ENCODE results near the gene CIB2.
A peak's percentile ranks its signal among the peaks of the same experiment; 100 is the strongest.

CIB2 gene

DNA sequence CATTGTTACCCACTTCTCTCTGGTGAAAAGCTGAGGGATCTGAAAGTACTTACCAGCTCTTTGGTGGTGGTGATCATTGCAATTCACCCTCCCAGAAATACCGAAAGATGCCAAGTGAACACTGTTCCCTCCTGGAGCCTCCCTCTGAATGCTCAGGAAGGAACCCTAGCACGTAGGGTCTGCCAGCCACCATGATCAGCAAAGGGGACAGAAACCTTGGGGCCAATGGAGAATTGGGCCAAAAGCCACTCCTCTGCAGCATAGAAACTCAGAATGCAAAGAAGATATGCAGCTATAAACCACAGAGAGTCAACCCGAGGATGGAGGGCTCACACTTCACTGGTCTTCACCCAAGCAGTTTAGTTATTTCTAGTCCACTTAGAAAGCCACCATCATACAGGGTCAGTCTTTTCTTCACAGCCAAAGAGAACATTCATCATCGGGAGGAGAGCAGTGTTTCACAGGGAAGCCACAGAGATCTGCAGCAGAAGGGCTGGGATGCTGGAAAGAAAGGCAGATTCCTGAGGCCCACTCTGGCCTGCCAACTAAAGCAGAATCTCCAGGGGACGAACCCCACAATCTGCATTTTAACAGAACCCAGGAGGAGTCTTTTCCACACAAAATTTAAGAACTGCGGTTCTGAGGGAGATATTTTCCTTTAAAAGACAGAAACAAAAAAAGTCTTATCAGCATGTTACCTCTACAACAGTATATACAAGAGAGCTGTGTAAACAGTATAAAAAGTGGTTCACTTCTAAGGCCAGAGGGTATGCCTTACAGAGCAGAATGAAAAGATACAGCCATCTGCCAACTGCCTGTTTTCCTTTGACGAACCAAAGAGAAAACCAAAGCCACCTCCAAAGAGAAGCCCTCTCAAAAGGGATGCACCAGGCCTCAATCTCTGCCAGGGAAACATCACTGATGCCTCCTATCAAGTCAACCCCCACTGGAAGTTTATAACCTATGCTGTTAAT, 65.0 kb downstream of the CIB2 start:
- DNase-seq, result no peak

DNA sequence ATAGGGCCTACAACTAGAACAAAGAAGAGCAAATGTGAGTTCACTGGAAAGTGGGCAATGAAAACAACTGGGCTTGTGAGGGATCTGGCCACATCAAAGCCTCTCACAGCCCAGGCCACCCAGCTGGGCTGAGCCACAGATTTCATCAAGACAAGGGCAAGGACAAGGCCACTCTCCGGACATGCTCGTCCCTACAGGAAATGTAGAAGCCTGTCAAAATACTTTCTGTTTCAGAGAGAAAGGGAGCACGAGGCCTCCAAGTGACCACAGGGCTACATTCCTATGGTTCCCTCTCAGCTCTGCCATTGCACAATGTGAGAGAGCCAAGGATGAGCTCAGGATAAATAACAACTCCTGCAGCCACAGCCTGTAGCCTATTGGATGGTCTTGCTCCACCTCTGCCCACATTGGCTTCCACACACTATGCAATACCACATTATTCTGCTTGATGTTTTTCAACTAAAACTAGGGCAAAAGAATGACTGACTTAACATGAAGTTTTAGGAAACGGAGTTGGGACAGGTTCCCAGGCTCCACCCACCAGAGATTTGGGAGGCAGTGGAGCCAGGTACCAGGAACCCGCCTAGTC, 65.9 kb downstream of the CIB2 start:
- DNase-seq, result no peak

DNA sequence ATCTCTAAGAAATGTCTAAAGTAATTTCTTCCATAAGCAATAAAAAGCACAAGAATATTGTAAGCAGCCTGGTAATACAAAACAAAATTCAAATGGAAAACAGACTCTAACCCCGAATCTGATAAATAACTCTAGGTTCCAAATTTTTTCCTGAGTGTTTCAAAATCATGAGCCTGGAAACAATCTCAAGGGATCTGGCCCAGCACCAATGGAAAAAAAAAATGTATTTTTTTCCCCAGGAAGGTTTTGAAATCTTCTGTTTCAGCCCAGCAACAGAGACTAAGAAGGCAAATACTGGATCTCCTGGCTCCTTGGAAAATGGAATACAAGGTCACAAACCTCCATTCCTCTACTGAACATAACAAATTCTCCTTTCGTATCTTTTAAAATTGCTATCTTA, 66.7 kb downstream of the CIB2 start:
- no peak for DNase-seq

DNA sequence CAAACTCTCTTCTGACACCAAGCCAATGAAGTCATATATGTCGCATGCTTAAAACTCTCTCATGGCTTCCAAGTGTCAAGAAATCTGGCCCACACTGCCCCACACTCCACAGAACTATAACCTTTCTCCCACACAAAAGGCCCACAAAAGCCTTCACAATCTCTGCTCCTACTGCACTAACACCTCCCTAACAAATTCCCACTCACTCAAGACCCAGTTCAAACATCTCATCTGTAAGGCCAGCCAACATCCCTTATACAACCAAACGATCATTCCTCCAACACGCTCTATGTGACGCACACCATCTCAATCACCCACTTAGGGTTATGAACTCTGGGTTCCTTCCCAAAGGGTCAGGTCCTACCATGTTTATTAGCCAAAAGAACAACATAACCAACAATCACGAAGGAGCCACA, 67.3 kb downstream of the CIB2 start:
- DNase-seq, result no peak

DNA sequence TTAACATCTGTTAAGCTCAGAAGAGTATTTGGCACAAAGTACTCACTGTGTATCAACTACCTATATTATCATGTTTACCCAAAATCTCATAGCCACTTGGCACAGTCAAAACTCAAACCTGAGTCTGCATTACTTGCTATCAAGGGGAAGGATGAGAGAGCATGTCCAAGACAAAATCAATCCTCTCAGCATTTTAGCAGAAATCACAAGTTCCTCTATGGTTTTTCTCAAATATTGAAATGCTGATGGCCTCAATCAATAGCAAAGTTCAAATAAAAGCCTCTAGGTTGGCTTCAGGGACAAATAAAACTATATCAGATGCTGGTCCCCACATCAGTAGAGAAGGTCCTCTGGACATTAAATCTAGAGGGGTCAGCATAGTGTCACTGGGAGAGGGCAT, 68.0 kb downstream of the CIB2 start:
- no peak for DNase-seq

DNA sequence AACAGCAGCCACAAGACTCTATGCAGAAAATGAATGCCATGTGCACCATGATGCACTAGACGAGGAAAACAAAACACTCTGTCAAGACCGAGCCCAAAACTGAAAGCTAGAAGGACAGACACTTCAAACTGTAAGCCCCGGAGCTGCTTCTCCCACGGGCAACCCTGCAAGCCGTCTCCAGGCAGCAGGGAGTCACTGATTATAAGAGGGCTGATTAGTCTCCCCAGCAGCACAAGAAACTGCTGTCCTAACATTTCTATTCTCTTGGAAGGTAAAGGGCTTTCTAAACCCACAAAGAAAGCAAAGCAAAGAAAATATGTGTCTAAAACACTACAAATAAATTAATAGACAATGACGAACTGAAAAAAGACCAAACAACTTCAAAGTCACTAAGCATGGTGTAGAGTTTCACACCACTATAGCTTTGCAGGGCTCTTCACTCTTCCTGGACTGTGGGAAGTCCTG, 69.2 kb downstream of the CIB2 start:
- DNase-seq, result peak; percentile 46

DNA sequence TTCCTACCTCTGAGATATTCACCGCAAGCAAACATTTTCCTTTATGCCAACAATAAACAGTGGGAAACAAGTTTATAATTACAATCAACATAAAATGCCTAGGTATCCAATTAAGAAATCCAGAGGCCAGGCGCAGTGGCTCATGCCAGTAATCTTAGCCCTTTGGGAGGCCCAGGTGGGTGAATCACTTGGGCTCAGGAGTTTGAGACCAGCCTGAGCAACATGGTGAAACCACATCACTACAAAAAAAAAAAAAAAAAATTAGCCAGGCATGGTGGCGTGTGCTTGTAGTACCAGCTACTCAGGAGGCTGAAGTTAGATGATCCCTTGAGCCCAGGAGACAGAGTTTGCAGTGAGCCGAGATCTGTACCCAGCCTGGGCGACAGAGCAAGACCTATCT, 71.0 kb downstream of the CIB2 start:
- DNase-seq, result no peak

DNA sequence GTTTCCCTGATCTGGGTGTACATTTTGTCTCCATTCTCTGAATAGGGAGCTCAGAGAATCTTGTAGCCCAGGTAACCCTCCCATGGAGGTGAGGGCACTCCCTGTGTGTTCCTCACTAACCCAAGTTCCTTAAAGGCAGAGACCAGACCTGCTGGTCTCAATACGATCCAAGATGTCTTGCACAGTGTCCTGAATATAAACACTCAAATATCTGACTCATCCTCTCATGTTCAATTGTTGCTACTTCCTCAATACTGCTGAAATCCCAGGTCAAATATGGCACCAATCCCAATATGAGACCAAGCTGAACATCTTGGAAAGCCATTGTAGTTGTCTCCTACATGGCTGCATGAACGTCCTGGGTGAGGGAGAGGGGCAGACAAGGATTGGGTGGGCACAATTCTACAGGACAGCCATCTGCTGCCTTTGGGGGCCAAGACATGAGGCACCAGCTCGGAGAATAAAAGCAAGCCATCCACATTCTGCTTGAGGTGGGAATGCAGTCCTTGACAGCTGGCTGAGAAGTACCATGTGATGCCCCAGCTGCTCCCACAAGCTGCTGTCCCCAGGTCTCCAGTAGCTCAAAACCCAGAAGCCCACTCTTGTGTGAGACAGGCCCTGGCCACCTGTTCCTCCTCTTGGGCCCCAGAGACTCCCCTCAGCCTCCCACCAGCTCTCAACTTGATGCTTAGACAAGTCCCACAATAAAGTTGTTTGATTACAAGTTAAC, 72.0 kb downstream of the CIB2 start:
- no peak for DNase-seq

DNA sequence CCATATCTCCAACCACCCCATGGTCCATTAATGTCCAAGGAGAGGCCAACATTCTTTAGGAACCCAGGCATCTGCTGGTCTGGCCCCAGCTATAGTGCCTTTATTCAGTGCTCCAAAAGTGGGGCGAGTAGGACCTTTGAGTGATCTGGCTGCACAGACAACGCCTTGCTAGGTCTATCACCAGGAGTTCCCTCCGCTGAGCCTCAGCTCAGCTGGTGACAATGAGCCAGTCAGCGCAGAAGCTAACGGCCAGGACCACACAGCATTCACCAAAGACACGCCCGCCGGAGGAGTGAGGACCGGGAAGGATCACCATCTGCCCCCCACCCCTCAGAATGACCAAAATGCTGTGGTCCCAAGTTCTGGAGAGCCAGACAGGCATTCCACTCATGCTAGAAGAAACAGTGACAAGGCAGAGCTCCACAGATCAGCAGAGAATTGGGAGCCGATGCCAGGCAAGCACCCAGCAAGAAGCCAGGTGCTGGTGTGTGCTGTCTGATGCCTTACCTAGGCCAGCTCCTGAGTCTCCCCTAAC, 72.8 kb downstream of the CIB2 start:
- no peak for DNase-seq

DNA sequence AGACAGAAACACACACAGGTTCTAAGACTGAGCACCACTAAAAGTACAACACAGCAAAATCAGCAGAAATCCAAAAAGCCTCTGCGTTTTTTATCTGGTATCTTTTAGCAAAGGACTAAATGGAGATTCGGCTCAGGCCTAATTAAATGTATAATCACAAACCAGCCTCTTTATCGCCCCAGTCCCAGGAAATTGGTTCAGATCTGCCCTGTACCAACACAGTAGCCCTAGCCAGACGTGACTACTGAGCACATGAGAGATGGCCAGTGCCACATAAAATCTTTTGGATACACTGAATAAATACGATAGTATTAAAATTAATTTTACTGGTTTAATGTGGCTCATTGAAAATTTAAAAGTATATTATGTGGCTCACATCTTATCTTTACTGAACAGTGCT, 73.4 kb downstream of the CIB2 start:
- no peak for DNase-seq

DNA sequence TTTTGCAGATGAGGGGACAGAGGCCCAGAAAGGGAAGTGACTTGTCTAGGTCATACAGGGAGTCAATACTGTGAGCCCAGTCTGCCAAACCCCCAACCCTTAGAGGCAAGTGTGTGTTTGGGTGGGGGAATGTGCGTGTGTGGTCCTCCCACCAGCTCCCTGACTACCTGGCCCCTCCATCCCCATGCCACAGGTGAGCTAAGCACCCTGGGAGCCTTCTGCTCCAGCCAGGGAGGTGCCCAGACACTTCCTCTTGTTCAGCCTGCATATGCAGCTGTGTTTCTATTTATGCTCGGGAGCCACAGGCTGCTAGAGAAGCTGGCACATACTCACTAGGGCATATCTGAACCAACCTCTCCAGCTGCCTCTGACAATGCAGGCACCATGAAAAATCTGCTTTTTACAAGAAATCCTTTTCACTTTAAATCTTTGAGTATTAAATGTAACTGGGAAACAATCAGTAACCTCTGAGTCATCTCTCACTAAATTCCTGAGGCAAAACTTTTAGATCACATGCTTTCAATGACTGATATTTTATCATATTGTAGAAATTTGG, 74.5 kb downstream of the CIB2 start:
- DNase-seq, result no peak

DNA sequence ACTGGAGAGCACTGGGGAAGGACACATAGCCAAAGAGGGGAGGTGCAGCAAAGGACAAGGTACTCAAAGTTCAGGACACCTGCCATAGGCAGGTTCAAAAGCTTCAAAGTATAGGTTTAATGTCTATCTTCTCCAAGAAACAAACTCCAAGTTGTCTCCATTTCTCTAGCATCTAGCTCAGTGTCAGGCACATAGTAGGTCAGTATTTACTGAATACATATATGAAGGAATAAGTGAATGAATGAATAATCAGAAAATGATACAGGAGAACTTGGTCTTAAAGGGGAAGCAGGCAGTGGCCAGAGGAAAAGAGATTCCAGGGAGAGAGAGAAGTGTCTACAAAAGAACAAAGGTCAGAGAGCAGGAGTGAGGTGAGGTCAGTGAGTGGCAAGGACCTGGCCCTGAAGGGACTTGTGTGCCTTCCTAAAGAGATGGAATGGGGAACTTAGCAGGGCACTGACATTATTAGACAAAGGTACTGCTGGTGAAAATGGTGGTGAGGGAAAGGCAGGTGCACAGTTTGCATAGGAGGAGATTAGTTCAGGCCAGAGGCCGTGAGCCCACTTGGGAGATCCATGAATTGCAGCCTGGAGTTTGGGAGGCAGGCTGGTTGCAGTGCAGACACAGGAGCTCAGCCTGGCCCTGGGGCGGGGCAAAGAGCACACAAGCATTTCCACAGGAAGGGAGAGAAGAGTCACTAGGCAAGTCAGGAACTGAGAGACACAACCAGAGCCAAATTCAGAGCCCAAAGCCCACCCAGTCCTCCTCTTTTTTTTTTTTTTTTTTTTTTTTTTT, 75.1 kb downstream of the CIB2 start:
- no peak for DNase-seq

DNA sequence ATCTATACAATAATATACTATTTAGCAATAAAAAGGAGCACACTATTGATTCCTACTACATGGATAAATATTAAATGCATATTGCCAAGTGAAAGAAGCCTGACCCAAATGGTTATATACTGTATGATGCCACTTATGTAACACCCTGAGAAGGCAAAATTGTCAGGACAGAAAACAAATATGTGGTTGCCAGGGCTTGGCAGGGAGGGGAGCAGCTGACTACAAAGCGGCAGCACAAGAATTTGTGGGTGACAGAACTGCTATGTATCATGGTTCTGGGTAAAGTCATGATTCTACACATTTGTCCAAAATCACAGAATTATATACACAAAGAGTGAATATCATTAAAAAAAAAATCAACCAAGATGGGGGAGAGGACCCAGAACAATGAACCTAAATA, 76.3 kb downstream of the CIB2 start:
- DNase-seq, result no peak

Measured in right kidney (tissue), 1 donor.